ENCODE measurements around the gene OR6C2. TPM values are rescaled to one million over a fixed set of nuclear protein-coding genes. Genes with fewer than 3 reads are reported as not detected.

OR6C2 gene
- total RNA-seq, 1 donor from 2014 or later, result not detected

GRCh38 chr12:55416961-55417360 is 26.9 kb upstream of the OR6C2 start:
- H3K27me3 ChIP-seq, result no peaks in the 10 kb centered on the region
- H3K9me3 Mint-ChIP-seq, result no peaks in the 10 kb centered on the region
- H3K27ac ChIP-seq, result no peak overlapping the region
- H4K20me1 ChIP-seq (ENCODE audit: low read depth), result no peaks in the 10 kb centered on the region
- peaks cover 4% of the 10 kb centered on the region for H3K4me1 ChIP-seq
- TF ChIP-seq, protein P1, sequence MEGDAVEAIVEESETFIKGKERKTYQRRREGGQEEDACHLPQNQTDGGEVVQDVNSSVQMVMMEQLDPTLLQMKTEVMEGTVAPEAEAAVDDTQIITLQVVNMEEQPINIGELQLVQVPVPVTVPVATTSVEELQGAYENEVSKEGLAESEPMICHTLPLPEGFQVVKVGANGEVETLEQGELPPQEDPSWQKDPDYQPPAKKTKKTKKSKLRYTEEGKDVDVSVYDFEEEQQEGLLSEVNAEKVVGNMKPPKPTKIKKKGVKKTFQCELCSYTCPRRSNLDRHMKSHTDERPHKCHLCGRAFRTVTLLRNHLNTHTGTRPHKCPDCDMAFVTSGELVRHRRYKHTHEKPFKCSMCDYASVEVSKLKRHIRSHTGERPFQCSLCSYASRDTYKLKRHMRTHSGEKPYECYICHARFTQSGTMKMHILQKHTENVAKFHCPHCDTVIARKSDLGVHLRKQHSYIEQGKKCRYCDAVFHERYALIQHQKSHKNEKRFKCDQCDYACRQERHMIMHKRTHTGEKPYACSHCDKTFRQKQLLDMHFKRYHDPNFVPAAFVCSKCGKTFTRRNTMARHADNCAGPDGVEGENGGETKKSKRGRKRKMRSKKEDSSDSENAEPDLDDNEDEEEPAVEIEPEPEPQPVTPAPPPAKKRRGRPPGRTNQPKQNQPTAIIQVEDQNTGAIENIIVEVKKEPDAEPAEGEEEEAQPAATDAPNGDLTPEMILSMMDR (IDR thresholded peaks at IDR 0.05), result no peak
- TF ChIP-seq EZH2 (IDR thresholded peaks at IDR 0.05) (no peak), EZH2phosphoT487 (IDR thresholded peaks at IDR 0.05) (no peak)
- H3K4me3 Mint-ChIP-seq, result no peak overlapping the region
- no peaks in the 10 kb centered on the region for H3K36me3 ChIP-seq
- no peak overlapping the region for H3K9ac ChIP-seq
- no peak for DNase-seq (ENCODE audit: low spot score)
- no peak overlapping the region for H2AFZ ChIP-seq (replicated peaks)
- peaks cover 11% of the 10 kb centered on the region for H3K4me1 Mint-ChIP-seq
- H3K27me3 Mint-ChIP-seq (ENCODE audit: insufficient read depth, low read depth), result no peaks in the 10 kb centered on the region
- H3K4me2 ChIP-seq, result no peak overlapping the region
- no peaks in the 10 kb centered on the region for H3K36me3 Mint-ChIP-seq
- no peak overlapping the region for H3K27ac Mint-ChIP-seq
- H3K79me2 ChIP-seq (ENCODE audit: low read depth), result no peaks in the 10 kb centered on the region
- H3K4me3 ChIP-seq, result no peak overlapping the region
- H3K9me3 ChIP-seq (ENCODE audit: low read depth), result no peaks in the 10 kb centered on the region
- H3F3A ChIP-seq (ENCODE audit: low read depth), result peaks cover 7% of the 10 kb centered on the region

DNA sequence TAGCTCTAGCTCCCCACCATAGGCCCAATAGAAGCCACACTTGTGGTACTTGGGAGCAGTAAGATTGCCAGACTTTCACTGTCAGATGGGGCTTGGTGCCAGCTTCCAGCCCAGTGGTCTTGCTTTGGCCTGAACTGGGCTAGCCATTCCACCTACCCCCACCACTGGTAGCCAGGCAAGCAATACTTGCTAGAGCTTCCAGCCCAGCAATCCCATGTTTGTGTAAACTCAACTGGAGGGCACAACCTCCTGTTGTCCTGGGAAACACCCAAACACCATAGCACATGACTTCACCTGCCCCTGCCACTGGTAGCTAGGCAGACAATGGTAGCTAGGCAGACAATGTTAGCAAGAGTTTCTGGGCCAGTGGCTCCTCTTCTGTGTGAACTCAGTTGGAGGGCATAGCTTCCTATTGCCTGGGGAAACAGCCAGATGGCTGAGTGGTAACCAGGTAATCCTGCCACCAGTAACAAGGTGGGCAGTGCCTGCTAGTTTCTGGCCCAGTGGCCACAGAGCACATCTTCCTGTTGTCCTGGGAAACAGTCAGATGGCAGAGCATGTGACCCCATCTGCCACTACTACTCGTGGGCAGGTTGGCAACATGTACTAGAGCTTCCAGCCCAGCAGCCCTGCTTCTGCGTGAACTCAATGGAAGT is 23.4 kb upstream of the OR6C2 start:
- peaks cover under 1% of the 10 kb centered on the region for H3K4me1 ChIP-seq
- H3K27ac ChIP-seq, result no peak overlapping the region
- Mint-ChIP-seq H3K4me1 (peaks cover 7% of the 10 kb centered on the region), H3K9me3 (no peaks in the 10 kb centered on the region), H3K27ac (no peak overlapping the region), H3K36me3 (no peaks in the 10 kb centered on the region), H3K27me3 (ENCODE audit: insufficient read depth, low read depth) (no peaks in the 10 kb centered on the region), H3K4me3 (no peak overlapping the region)
- no peak for DNase-seq (ENCODE audit: low spot score)
- no peak overlapping the region for H3K4me2 ChIP-seq
- H3K4me3 ChIP-seq, result no peak overlapping the region
- TF ChIP-seq EZH2 (IDR thresholded peaks at IDR 0.05) (no peak), EZH2phosphoT487 (IDR thresholded peaks at IDR 0.05) (no peak)
- TF ChIP-seq, protein P1 (IDR thresholded peaks at IDR 0.05), result no peak
- H3K36me3 ChIP-seq, result no peaks in the 10 kb centered on the region
- no peaks in the 10 kb centered on the region for H3K9me3 ChIP-seq (ENCODE audit: low read depth)
- no peak overlapping the region for H2AFZ ChIP-seq (replicated peaks)
- peaks cover 2% of the 10 kb centered on the region for H3F3A ChIP-seq (ENCODE audit: low read depth)
- no peak overlapping the region for H3K9ac ChIP-seq
- H4K20me1 ChIP-seq (ENCODE audit: low read depth), result no peaks in the 10 kb centered on the region
- no peaks in the 10 kb centered on the region for H3K79me2 ChIP-seq (ENCODE audit: low read depth)
- no peaks in the 10 kb centered on the region for H3K27me3 ChIP-seq

DNA sequence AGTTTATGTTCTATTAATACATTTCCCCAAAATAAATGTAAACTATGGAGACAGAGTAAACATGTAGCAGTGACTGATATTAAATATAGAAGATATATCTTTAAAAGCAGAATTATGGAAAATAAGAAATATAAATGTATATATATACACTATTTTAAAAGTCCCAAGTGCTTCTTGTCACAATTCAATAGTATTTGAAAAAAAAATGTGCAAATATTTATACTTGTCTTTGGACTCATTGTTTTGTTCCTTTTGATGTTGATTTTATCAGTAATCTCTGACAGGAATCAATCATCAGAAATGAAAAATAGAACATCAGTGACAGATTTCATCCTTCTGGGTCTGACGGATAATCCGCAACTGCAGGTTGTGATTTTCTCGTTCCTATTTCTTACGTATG is 17.9 kb upstream of the OR6C2 start, which contains the start of gene OR6C76:
Gene OR6C76, plus strand, starts transcription at position 301 of the 400 bp plus-strand sequence. Its CDS starts 0 bp downstream, at position 301.
- H3K27me3 Mint-ChIP-seq (ENCODE audit: insufficient read depth, low read depth), result no peaks in the 10 kb centered on the region
- no peaks in the 10 kb centered on the region for H3K36me3 ChIP-seq
- no peaks in the 10 kb centered on the region for H3K9me3 Mint-ChIP-seq
- no peak for DNase-seq (ENCODE audit: low spot score)
- H3K79me2 ChIP-seq (ENCODE audit: low read depth), result no peaks in the 10 kb centered on the region
- H3K27me3 ChIP-seq, result no peaks in the 10 kb centered on the region
- TF ChIP-seq EZH2 (IDR thresholded peaks at IDR 0.05) (no peak), EZH2phosphoT487 (IDR thresholded peaks at IDR 0.05) (no peak)
- TF ChIP-seq, protein P1 (IDR thresholded peaks at IDR 0.05), result no peak
- no peak within 1 kb of the TSS for H3K4me2 ChIP-seq
- H3K4me3 Mint-ChIP-seq, result no peak within 1 kb of the TSS
- peak within 1 kb of the TSS; percentile 64 for H2AFZ ChIP-seq (replicated peaks)
- H3K4me1 Mint-ChIP-seq, result peaks cover 4% of the 10 kb centered on the region
- H3F3A ChIP-seq (ENCODE audit: low read depth), result peaks cover 10% of the 10 kb centered on the region
- no peaks in the 10 kb centered on the region for H4K20me1 ChIP-seq (ENCODE audit: low read depth)
- no peaks in the 10 kb centered on the region for H3K36me3 Mint-ChIP-seq
- no peak within 1 kb of the TSS for H3K27ac Mint-ChIP-seq
- no peak within 1 kb of the TSS for H3K4me3 ChIP-seq
- no peaks in the 10 kb centered on the region for H3K4me1 ChIP-seq
- no peaks in the 10 kb centered on the region for H3K9me3 ChIP-seq (ENCODE audit: low read depth)
- H3K9ac ChIP-seq, result no peak within 1 kb of the TSS
- no peak within 1 kb of the TSS for H3K27ac ChIP-seq
